Measurements from ENCODE around the gene ZNF281.

The ZNF281 gene

GRCh38 chr1:200388791-200389190 lies 21.0 kb downstream of the ZNF281 start:
- Histone ChIP-seq H3K4me2 (no peak overlapping the region), H3K36me3 (ENCODE audit: insufficient read depth) (no peaks in the 10 kb centered on the region), H3K9ac (no peak overlapping the region), H3K4me1 (ENCODE audit: low read depth, poor library complexity, severe bottlenecking) (no peaks in the 10 kb centered on the region), H3K4me3 (IDR thresholded peaks at IDR 0.05; ENCODE audit: insufficient read depth, low read depth, low read length) (no peak overlapping the region), H3K27ac (no peak overlapping the region), H2AFZ (ENCODE audit: low read depth) (no peak overlapping the region), H3K27me3 (ENCODE audit: insufficient read depth, low read depth) (no peaks in the 10 kb centered on the region), H4K20me1 (ENCODE audit: insufficient read depth) (no peaks in the 10 kb centered on the region), H3K79me2 (ENCODE audit: insufficient read depth, low read depth) (no peaks in the 10 kb centered on the region)
- TF ChIP-seq, protein P1, sequence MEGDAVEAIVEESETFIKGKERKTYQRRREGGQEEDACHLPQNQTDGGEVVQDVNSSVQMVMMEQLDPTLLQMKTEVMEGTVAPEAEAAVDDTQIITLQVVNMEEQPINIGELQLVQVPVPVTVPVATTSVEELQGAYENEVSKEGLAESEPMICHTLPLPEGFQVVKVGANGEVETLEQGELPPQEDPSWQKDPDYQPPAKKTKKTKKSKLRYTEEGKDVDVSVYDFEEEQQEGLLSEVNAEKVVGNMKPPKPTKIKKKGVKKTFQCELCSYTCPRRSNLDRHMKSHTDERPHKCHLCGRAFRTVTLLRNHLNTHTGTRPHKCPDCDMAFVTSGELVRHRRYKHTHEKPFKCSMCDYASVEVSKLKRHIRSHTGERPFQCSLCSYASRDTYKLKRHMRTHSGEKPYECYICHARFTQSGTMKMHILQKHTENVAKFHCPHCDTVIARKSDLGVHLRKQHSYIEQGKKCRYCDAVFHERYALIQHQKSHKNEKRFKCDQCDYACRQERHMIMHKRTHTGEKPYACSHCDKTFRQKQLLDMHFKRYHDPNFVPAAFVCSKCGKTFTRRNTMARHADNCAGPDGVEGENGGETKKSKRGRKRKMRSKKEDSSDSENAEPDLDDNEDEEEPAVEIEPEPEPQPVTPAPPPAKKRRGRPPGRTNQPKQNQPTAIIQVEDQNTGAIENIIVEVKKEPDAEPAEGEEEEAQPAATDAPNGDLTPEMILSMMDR (conservative IDR thresholded peaks at IDR 0.05; ENCODE audit: low read depth, low read length), result no peak

- Histone ChIP-seq H4K20me1 (ENCODE audit: insufficient read depth) (no peaks in the 10 kb centered on the region), H3K36me3 (ENCODE audit: insufficient read depth) (no peaks in the 10 kb centered on the region), H3K4me3 (IDR thresholded peaks at IDR 0.05; ENCODE audit: insufficient read depth, low read depth, low read length) (no peak overlapping the region), H2AFZ (ENCODE audit: low read depth) (no peak overlapping the region), H3K9ac (no peak overlapping the region), H3K79me2 (ENCODE audit: insufficient read depth, low read depth) (no peaks in the 10 kb centered on the region), H3K4me1 (ENCODE audit: low read depth, poor library complexity, severe bottlenecking) (no peaks in the 10 kb centered on the region), H3K27ac (no peak overlapping the region), H3K4me2 (no peak overlapping the region), H3K27me3 (ENCODE audit: insufficient read depth, low read depth) (no peaks in the 10 kb centered on the region)
- TF ChIP-seq, protein P1 (conservative IDR thresholded peaks at IDR 0.05; ENCODE audit: low read depth, low read length), result no peak
Measured at GRCh38 chr1:200386416-200386815, 23.4 kb downstream of the ZNF281 start.

DNA sequence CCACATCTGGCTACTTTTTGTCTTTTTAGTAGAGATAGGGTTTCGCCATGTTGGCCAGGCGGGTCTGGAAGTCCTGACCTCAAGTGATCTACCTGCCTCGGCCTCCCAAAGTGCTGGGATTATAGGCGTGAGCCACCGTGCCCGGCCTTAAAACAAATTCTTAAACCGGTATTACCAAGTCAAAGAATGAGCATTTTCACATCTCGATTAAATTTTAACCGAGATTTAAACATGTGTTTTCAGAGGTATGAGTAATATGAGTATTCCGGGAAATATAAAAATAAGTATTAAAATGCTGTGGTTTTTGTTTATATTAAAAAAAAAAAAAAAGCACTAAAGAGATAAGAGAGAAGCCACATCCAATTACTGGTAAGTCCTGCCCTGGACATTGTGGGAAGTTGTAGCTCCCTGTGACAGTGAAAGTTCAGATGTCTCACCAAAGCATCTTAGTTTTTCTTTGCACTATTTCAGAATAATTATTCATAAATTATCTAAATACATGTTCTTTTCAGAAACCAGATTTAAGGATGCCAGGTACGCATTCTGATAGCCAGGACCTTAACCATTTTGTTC lies 24.9 kb downstream of the ZNF281 start:
- no peak overlapping the region for H2AFZ ChIP-seq (ENCODE audit: low read depth)
- TF ChIP-seq, protein P1 (conservative IDR thresholded peaks at IDR 0.05; ENCODE audit: low read depth, low read length), result no peak

GRCh38 chr1:200381256-200381984 lies 28.4 kb downstream of the ZNF281 start:
- Histone ChIP-seq H3K79me2 (ENCODE audit: insufficient read depth, low read depth) (no peaks in the 10 kb centered on the region), H3K9ac (no peak overlapping the region), H4K20me1 (ENCODE audit: insufficient read depth) (no peaks in the 10 kb centered on the region), H3K4me3 (IDR thresholded peaks at IDR 0.05; ENCODE audit: insufficient read depth, low read depth, low read length) (no peak overlapping the region), H3K4me1 (ENCODE audit: low read depth, poor library complexity, severe bottlenecking) (no peaks in the 10 kb centered on the region), H3K27ac (no peak overlapping the region), H3K27me3 (ENCODE audit: insufficient read depth, low read depth) (no peaks in the 10 kb centered on the region), H2AFZ (ENCODE audit: low read depth) (no peak overlapping the region), H3K4me2 (no peak overlapping the region), H3K36me3 (ENCODE audit: insufficient read depth) (no peaks in the 10 kb centered on the region)
- TF ChIP-seq, protein P1 (conservative IDR thresholded peaks at IDR 0.05; ENCODE audit: low read depth, low read length), result no peak

More for the DNA sequence above, 24.9 kb downstream of the ZNF281 start:
- H3K4me3 ChIP-seq (IDR thresholded peaks at IDR 0.05; ENCODE audit: insufficient read depth, low read depth, low read length), result no peak overlapping the region
- H3K79me2 ChIP-seq (ENCODE audit: insufficient read depth, low read depth), result no peaks in the 10 kb centered on the region
- no peaks in the 10 kb centered on the region for H3K4me1 ChIP-seq (ENCODE audit: low read depth, poor library complexity, severe bottlenecking)
- no peak overlapping the region for H3K9ac ChIP-seq
- H4K20me1 ChIP-seq (ENCODE audit: insufficient read depth), result no peaks in the 10 kb centered on the region
- no peak overlapping the region for H3K27ac ChIP-seq
- H3K27me3 ChIP-seq (ENCODE audit: insufficient read depth, low read depth), result no peaks in the 10 kb centered on the region
- no peaks in the 10 kb centered on the region for H3K36me3 ChIP-seq (ENCODE audit: insufficient read depth)
- H3K4me2 ChIP-seq, result no peak overlapping the region

All from KMS-11 (cell line).